GM19455 (cell line): Measurements from ENCODE around the gene HNRNPM.
A peak's percentile ranks its signal among the peaks of the same experiment; 100 is the strongest.

Experiments used
- ATAC-seq: cut with Tn5 transposase; IDR thresholded peaks from one replicate; pipeline ENCODE4 v1.9.1; 2021; ENCODE audit not compliant: unreplicated experiment

HNRNPM gene

DNA sequence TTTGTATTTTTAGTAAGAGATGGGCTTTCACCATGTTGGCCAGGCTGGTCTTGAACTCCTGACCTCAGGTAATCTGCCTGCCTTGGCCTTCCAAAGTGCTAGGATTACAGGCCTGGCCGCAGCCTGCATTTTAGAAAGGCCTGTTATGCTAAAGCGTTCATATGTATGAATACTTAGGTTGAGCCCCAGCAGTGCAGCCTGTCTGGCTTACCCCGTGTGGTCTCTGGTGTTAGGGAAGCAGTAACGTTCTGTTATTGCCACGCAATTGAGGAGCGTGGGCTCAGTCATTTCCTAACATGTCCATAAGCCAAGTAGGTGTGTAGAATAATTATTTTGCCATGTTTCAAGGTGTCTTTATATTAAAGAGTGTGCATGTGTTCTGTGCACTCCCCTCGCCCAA is 14.3 kb downstream of the HNRNPM start:
- no peak for ATAC-seq

DNA sequence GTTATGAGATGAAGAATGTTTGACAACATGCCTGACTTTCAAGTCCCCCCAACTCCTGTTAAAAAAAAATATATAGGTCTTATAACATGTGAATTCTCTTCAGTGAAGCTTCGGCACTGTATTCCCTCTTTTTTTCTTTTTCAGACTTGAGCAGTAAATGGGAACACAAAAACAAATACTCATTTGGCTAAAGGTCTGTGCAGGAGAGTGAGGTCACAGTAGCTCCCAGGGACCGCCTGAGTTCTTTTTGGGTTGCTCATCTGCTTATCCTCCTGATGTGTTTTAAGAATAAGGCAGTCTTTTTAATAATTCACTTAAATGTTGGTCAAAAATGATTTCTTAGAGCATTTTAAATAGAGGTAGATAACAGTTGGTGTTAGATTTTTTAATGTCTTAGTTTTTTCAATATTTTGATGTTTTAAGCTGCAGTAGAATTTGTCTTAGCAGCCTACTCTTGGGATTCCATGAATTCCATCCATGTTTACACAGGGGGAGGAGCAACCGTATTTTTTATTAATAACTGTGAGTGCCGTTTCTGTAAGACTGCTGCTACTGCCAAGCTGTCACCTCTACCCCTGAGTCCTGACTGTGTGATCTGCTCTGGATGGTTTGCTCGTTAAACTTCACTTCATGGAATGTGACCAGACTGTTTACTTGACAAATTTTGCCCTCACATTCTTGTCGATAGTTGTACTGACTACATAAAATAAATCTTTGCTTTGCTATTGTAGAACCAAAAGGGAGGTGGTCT is 14.9 kb downstream of the HNRNPM start:
- no peak for ATAC-seq

DNA sequence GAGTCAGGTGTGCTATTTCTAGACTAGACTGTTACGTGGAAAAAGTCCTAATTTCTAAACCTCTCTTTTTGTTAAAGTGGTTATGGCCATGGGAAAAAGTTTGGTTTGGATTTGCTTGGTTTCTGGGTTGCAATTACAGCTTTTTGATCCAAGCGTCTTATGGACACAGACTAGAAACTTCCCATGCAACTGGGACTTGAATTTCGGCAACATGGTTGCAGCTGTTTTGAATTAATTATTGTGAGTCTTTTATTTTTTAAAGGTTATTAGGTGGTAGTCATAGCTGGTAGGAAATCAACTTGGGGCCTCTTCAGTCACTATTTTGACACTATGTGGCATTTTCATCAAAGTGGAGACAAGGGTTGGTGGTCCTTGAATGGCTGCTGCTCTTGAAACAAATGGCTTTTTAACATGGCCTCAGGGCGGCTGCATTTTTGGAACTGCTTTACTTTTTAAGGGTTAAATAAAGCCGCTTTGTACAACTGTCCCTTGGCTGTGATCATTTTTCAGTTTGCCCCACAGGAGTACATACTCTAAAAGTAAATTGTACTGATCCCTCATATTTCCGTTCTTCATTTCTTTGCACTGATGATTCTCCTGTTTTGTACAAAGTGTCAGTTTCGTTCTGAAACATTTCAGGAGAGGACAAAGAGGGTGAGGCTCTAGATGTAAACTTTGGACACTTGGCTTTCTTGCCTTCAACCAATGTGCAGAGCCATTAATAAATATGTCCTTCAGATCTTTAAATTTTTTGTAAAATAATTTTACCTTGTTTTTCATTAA is 15.9 kb downstream of the HNRNPM start:
- no peak for ATAC-seq

DNA sequence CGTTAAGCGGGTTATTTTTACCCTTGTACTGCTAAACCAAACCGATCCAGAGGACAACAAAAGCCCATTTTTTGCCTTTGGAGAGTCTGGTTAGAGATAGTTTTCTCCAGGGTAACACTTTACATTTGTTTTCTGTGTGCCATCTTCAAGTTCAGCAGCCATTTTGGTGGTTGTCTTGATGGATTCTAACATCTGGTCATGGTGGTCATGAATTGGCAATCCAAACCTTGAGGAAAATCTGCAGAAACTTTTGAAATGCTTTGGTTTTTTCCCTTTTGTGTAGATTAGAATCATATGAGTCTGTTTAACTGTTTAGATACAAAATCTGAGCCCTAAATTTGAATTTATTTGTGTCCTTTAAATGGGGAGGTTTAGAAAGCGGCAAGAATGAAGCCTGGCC is 16.6 kb downstream of the HNRNPM start:
- no peak for ATAC-seq

DNA sequence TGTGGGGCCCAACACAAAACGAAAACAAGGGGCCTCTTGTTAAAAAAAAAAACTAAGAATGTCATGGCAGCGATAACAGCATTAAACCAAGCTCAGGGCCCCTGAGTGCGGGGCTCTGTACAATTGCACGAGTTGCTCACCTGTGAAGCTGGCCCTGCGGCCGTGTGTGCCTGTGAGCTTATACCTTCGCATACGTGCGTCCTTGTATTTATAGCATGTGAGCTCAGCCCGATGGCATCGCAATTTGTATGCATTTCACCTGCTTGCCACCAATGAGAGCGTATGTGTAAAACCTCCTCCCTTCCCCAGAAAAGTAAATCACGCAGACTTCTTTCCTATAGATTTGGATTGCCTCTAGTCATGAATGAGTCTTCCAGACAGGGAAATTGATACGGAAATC is 17.1 kb downstream of the HNRNPM start:
- ATAC-seq: no peak

DNA sequence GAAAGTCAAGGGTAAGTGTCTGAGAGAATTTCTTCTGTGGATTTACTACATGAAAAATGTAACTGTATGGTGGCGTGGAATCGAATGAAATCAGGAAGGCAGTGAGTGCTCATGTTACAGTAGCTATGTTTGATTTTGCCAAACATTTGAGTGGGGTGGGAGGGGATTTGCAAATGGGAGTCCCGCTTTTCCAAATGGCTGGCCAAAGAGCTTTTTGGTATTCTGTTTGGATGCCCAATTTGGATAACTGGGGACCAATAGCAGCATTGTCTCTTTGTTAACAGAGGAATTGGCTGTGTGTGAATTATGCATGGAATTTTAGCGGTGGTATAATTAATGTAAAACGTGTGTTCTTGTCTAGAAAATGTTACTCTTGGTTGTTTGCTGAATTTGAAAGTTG is 17.8 kb downstream of the HNRNPM start:
- ATAC-seq: no peak

DNA sequence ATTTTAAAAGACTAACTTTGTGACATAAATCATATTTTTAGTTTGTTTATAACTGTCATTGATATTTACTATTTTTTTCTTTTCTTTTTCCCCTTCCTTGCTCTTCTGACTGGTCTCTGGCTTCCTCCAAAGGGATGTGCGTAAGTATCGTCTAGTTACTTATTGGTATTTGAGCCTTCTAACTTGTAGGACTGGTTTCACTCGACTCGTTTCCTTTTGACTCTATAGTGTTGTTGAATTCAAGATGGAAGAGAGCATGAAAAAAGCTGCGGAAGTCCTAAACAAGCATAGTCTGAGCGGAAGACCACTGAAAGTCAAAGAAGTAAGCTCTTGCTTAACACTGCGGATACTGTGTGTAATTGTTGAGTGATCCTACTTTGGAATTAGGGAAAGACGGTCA is 18.6 kb downstream of the HNRNPM start:
- ATAC-seq: no peak

DNA sequence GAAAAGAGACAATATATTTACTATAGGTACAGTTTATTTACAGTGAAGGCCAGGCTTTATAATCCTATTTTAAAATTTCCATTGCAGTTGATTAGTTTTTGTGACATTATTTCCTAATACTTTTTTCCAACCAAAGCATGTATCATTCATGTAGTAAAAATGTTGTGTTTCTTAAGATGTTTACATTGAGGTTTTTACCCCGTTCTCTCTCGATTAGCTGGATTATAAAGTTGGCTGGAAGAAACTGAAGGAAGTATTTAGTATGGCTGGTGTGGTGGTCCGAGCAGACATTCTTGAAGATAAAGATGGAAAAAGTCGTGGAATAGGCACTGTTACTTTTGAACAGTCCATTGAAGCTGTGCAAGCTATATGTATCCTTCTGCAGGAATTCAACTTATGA is 21.2 kb downstream of the HNRNPM start:
- no peak for ATAC-seq

DNA sequence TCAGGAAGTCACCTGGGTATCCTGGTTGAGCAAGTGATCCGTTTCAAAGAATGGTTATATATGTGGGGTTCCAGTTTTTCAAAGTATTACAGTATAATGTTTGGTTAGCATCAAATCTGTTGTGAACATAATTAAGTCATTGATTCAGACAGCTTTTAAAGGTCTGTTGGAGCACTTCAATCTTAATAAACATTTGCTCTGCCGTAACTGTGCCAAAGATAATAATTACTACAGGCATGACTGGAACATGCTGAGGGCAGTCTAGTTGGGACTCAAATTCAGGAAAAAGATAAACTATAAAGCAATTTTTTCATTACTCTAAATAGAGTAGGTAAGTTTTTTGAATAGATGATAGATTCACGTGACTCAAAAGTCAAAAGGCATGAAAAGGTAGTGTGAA is 23.3 kb downstream of the HNRNPM start:
- ATAC-seq: no peak

DNA sequence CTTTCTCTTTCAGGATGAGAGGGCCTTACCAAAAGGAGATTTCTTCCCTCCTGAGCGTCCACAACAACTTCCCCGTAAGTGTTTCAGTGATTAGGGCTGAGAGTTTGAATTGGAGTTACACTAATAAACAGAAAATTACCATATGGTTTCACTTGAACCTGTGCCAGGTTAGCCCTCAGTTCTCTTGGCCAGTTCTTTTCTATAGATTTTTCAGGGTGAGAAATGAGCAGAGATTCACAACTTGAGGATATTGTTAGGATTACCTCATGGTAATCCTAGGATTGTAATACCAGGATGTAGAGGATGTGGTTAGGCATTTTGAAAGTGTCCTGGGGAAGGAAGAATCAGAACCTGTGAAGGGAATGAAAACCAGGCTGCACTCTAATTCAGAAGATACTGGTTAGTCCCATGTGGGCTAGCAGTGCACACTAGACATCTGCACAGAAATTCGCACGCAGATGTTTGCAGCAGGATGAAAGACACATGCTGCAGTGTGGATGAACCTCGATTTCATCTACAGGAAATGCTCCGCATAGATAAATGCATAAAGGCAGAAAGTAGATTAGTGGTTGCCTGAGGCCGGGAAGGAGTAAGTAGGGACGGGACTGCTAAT is 24.1 kb downstream of the HNRNPM start:
- ATAC-seq: no peak

DNA sequence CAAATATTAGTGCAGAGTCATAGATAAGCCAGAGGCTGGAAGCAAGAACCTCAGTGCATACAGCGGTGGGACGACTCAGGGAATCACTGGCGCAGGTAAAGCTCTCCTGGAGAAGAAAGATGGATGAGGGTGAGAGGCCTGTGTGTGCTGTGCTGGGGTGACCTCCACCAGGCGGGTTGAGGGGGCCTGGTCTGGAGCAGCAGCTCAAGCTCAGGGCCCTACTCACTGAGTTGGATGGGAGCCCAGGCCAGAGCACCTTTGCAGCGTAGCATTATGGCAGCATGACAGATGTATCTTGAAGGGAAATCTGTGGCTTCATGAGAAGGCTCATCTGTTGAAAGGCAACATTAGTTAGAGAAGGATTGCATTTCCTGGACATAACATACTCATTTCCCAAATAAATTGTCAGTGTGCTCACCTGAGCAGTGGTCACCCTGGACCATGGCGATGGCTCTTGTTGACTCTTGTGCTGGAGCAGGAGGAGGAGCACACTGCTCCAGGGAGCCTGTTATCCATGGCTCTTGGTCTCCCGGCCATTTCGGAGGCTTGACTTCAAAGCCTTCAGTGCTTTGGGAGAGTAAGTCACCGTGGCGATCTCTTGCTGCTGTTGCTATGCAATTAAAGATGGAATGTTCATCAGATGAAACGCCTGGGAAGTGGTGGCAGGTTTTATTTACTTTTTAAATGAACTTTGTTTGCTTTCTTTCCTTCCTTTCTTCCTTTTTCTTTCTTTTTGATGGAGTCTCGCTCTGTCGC is 25.0 kb downstream of the HNRNPM start:
- ATAC-seq: no peak

DNA sequence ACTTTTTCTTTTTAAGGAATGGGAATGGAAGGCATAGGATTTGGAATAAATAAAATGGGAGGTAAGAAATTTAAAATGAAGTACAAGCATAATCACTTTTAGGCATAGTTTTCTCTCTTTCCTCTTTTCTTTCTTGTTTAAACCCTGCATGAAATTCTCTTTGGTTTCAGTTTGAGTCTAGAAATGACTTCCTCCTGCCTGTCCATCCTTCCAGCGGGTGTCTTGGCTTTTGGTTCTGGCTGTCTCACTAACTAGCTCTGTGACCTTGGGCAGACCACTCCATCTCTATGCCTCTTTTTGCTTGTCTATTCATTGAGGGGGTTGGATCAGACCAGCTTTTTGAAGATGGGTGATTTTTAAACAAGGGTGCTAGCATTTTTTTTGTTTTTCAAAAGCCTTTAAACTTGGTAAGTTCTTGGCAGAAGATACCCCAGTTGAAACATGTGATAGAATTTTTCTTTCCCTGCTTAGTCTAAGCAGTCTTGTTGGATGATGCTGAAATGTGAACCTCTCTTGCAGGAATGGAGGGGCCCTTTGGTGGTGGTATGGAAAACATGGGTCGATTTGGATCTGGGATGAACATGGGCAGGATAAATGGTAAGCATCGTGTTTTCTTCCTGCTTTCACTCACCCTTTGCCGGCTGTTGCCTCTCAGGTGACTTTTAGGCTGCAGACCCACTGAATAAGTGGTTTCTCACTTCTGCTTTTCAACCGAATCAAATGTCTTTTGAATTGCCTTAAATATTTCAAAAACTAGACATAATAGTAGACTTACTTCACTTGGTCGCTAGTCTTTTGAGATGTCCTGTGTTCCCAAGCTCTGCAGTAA is 29.1 kb downstream of the HNRNPM start:
- ATAC-seq: peak; percentile 55

DNA sequence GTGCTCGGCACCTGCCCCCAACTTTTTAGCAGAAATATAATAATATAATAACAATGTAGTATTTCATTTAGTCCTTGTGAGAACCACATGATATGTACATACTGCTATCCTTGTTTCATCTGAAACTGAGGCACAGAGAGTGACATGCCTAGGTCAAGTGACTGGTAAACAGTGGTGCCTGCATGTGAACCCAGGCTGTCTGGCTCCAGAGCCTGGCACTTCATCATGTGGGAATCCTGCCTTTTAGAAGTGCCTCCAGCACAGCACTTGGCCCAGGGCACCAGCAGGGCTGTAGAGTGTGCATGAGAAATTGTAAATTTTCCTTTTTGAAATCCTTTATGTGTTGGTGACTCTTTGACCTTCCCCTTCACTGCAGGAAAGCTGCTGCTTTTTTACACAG is 30.2 kb downstream of the HNRNPM start:
- no peak for ATAC-seq

DNA sequence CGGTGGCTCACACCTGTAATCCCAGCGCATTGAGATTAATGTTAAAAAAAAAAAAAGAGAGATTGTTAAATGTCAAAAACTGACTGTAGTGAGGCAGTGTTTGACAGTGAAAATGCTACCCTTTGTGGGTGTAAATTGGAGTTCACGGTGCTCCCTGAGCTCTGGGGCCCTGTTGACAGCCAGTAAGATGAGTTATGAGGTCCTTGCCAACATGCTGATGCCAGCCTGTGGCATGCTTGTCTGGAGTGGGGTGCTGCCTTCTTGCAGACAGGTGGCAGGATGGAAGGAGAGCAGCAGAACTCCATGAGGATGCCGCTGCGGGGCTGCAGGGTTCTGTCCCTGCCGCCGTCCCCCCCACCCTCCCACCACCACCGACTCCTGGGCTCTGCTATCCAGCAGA is 31.7 kb downstream of the HNRNPM start:
- no peak for ATAC-seq

DNA sequence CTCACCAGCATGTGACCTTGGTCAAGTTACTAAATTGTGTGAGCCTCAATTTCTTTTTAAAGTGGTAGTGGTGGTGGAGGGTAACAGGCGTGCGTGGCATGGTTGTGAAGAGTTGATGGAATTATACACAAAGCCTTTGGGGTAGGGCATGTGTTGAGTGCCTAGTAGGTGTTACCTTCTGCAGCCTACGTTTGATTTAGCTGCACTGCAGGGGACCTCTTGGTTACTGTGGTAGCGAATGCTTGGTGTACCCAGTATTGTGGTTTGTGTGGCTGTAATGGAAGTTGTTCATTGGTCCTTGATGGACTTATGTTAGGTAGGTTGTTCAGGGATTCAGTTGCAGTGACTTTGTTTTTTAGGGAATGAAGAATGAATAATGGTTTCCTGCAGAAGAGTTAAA is 33.1 kb downstream of the HNRNPM start:
- no peak for ATAC-seq

DNA sequence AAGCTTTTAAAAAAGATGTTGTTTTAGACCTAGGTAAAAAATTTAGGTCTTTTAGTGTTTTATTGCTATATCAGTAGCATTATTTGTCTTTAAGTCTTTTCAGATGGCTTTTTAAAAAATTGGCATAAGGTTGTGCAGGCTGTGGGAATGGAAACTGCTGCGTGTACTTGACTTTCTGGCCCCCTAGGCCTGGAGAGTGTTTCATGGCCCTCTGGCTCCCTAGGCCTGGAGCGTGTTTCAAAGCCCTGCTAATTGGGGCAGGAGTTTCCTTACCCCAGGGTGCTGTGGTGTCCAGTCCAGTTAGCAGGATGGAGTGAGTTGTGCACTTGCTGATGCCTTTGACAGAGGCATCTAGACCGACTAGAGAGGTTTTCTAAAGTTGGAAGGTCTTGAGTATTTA is 33.8 kb downstream of the HNRNPM start:
- ATAC-seq: no peak

DNA sequence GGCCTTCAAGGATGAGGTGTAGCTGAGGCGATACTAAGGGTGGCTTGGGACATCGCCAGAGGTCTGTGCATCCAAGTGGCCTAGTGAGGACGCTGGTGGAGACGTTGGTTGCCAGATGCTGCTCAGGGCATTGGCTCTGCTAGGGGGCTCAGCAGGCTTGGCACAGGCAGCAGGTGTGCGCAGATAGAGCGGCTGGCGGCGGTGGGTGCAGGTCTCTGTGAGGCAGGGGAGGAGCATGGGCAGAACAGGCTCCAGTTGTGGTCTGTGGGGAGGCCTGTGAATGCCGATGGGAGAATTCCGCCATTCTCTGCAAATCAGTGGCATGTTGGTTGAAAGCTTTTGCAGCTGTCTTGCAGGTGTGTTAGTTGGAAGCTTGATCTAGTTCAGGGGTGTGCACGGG is 36.4 kb downstream of the HNRNPM start:
- ATAC-seq: no peak

DNA sequence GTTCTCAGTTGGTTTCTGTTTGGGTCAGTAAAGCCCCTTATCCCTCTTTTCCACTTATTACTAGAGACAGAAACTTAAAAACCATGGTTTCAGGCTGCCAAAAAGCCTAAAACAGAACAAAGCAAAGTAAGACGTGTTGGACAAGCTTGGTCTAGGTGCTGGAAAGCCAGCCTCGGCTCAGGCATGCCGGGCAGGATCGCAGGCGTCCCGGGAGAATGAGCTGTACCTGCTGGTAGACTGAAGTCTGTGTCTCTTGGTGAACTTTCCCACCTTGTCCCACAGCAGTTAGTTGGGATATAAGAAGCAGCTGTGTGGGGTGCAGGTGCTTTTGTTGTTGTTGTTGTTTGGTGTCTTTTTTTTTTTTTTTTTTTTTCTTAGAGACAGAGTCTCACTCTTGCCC is 36.8 kb downstream of the HNRNPM start:
- ATAC-seq: no peak

DNA sequence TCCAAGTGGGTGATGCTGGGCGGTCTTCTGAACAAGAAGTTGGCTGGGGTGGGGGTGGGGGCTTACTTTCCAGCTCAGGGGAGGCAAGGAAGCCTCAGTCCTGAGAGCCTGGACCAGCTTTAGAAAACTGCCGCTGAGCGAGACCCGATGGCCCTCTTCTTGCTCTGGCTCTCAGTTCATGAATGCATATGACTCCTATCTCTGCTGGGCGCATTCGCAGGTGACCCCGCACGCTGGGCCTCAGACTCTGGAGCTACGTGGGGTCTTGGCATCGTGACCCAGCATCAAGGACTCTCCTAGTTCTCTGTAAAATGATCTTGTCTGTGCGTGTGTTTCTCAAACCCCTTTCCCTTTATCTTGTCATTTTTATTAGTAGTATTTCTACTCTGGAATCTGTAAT is 37.9 kb downstream of the HNRNPM start:
- no peak for ATAC-seq

DNA sequence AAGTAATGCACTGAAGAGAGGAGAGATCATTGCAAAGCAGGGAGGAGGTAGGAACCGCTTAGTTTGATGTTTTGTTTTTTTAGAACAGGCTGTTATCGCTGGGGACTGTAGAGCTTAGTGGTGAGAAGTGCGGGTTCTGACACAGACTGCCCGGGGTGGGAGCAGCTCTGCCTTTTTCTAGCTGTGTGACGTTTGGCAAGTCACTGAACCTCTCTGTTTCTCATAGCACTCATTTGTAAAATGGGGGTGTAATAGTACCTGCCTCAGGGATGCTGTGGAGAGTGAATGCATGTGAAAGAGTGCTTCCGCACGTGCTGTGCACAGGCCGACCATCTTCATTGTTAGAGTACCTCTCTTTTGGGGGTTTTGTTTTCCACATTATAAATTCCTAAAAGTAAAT is 38.4 kb downstream of the HNRNPM start:
- ATAC-seq: no peak
